Parathyroid adenoma (tissue), 2 donors: ENCODE data around the gene EFNA5.

Experiments used
- H2AFZ ChIP-seq: fragments of 300-600 bp; sonication (generic); one replicate; pipeline ENCODE4 v1.7.0; 2017; ENCODE audit warnings: antibody characterized with exemption, mild to moderate bottlenecking
- H3K27ac ChIP-seq: fragments of 300-600 bp; sonication (generic); one replicate; pipeline ENCODE4 v1.7.0; 2017
- H3K27me3 ChIP-seq: fragments of 300-600 bp; sonication (generic); one replicate; pipeline ENCODE4 v1.7.0; 2017; ENCODE audit warnings: low read length; ENCODE audit not compliant: control insufficient read depth, insufficient read depth
- H3K36me3 ChIP-seq: fragments of 300-600 bp; sonication (generic); one replicate; pipeline ENCODE4 v1.7.0; 2017; ENCODE audit warnings: low read length; ENCODE audit not compliant: control insufficient read depth, insufficient read depth
- H3K4me1 ChIP-seq: fragments of 300-600 bp; sonication (generic); one replicate; pipeline ENCODE4 v1.7.0; 2017; ENCODE audit warnings: control low read depth
- H3K4me2 ChIP-seq: fragments of 300-600 bp; sonication (generic); one replicate; pipeline ENCODE4 v1.7.0; 2017; ENCODE audit warnings: low read length
- H3K4me3 ChIP-seq: fragments of 300-600 bp; sonication (generic); one replicate; pipeline ENCODE4 v1.7.0; 2017; ENCODE audit warnings: low read depth, low read length
- H3K79me2 ChIP-seq: fragments of 300-600 bp; sonication (generic); one replicate; pipeline ENCODE4 v1.7.0; 2017; ENCODE audit warnings: control low read depth
- H3K9ac ChIP-seq: fragments of 300-600 bp; sonication (generic); one replicate; pipeline ENCODE4 v1.7.0; 2017; ENCODE audit warnings: mild to moderate bottlenecking
- H3K9me3 ChIP-seq: fragments of 300-600 bp; sonication (generic); one replicate; pipeline ENCODE4 v1.7.0; 2017; ENCODE audit warnings: low read length; ENCODE audit not compliant: control insufficient read depth
- TF ChIP-seq, protein P1 (sequence below): fragments of 300-600 bp; sonication (generic); IDR thresholded peaks from one replicate; pipeline ENCODE4 v1.7.0; 2017; ENCODE audit warnings: antibody characterized with exemption, mild to moderate bottlenecking
- donor health status: primary hyperparathyroidism.

EFNA5 gene

DNA sequence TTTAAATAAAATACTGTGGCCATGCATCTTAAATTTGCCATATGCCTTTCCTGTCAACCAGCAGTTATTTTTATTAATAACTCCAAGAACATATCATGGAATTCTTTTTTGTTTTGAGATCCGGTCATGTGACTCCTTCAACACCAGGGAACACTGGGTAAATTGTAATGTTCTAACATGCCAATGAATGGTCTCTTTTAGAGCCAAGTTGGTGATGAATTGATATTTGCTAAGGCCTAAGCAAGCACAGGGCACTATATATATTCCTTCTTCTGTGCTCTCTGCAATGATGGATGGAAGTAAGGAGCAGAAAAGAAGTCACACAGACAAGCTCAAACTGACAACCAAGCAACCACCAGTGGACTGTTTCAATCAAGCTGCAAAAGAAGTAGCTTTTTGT, 124.0 kb downstream of the EFNA5 start:
- TF ChIP-seq, protein P1, sequence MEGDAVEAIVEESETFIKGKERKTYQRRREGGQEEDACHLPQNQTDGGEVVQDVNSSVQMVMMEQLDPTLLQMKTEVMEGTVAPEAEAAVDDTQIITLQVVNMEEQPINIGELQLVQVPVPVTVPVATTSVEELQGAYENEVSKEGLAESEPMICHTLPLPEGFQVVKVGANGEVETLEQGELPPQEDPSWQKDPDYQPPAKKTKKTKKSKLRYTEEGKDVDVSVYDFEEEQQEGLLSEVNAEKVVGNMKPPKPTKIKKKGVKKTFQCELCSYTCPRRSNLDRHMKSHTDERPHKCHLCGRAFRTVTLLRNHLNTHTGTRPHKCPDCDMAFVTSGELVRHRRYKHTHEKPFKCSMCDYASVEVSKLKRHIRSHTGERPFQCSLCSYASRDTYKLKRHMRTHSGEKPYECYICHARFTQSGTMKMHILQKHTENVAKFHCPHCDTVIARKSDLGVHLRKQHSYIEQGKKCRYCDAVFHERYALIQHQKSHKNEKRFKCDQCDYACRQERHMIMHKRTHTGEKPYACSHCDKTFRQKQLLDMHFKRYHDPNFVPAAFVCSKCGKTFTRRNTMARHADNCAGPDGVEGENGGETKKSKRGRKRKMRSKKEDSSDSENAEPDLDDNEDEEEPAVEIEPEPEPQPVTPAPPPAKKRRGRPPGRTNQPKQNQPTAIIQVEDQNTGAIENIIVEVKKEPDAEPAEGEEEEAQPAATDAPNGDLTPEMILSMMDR = no peak
- Histone ChIP-seq H3K9me3 (no peaks in the 10 kb centered on the region), H3K9ac (no peak overlapping the region), H3K4me1 (no peaks in the 10 kb centered on the region), H3K27ac (no peak overlapping the region), H3K4me2 (no peak overlapping the region), H3K4me3 (no peak overlapping the region), H3K27me3 (no peaks in the 10 kb centered on the region), H3K36me3 (no peaks in the 10 kb centered on the region), H3K79me2 (no peaks in the 10 kb centered on the region), H2AFZ (no peak overlapping the region)

DNA sequence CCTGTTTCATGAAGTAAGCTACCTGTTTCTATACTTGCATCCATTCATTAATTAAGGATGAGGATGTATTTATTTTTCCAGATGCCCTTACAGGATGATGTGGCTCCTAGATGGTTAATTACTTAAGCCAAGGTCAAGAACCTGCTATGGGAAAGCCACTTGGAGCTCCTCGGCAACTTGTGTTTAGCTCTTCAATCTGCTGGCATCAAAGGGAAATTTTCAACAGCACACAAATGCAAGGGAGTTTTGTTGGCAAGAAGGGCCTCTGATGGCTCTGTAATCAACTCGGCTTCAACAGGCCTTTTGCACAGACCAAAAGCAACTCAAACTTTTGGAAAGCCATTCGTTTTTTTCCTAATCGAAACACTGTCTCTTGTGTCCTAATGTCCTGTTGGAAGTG, 125.3 kb downstream of the EFNA5 start:
- TF ChIP-seq, protein P1 = no peak
- Histone ChIP-seq H2AFZ (no peak overlapping the region), H3K4me1 (no peaks in the 10 kb centered on the region), H3K9me3 (no peaks in the 10 kb centered on the region), H3K4me2 (no peak overlapping the region), H3K79me2 (no peaks in the 10 kb centered on the region), H3K9ac (no peak overlapping the region), H3K36me3 (no peaks in the 10 kb centered on the region), H3K27me3 (no peaks in the 10 kb centered on the region), H3K4me3 (no peak overlapping the region), H3K27ac (no peak overlapping the region)

DNA sequence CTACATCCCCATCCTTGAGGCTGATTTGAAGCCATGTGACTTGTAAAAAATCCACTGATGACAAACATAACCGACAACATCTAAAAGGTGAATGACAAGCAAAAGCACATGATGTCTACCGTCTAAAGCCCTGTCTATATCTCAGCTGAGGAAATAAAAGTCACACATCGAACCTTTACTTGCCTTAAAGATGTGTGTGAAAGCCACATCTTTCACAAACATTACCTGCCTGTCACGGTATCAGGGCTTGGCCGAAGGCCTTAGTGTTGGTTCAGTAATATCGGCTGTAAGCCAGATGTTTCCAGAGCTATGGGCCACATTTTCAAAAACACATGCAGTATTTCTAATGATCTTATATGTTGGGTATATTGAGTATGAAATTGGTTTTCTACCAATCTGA, 125.8 kb downstream of the EFNA5 start:
- Histone ChIP-seq H3K4me2 (no peak overlapping the region), H3K4me1 (no peaks in the 10 kb centered on the region), H3K27ac (no peak overlapping the region), H3K9me3 (no peaks in the 10 kb centered on the region), H3K4me3 (no peak overlapping the region), H3K79me2 (no peaks in the 10 kb centered on the region), H3K27me3 (no peaks in the 10 kb centered on the region), H2AFZ (no peak overlapping the region), H3K36me3 (no peaks in the 10 kb centered on the region), H3K9ac (no peak overlapping the region)
- TF ChIP-seq, protein P1 = no peak

- Histone ChIP-seq H3K9me3 (no peaks in the 10 kb centered on the region), H3K36me3 (no peaks in the 10 kb centered on the region), H3K9ac (no peak overlapping the region), H3K4me2 (no peak overlapping the region), H2AFZ (no peak overlapping the region), H3K4me1 (no peaks in the 10 kb centered on the region), H3K27me3 (no peaks in the 10 kb centered on the region), H3K79me2 (no peaks in the 10 kb centered on the region), H3K4me3 (no peak overlapping the region), H3K27ac (no peak overlapping the region)
- TF ChIP-seq, protein P1 = no peak
Measured at GRCh38 chr5:107544476-107544875, 126.3 kb downstream of the EFNA5 start.

- H3K27ac ChIP-seq = no peak overlapping the region
- no peaks in the 10 kb centered on the region for H3K79me2 ChIP-seq
- H3K4me3 ChIP-seq = no peak overlapping the region
- H3K9me3 ChIP-seq = no peaks in the 10 kb centered on the region
- H3K4me1 ChIP-seq = no peaks in the 10 kb centered on the region
- H2AFZ ChIP-seq = no peak overlapping the region
- no peak overlapping the region for H3K9ac ChIP-seq
- H3K36me3 ChIP-seq = no peaks in the 10 kb centered on the region
- no peaks in the 10 kb centered on the region for H3K27me3 ChIP-seq
- TF ChIP-seq, protein P1 = no peak
- H3K4me2 ChIP-seq = no peak overlapping the region
Measured at GRCh38 chr5:107543868-107544267, 126.9 kb downstream of the EFNA5 start.
